Pancreas (tissue), 10 donors: ENCODE results near the gene ZIC2. TPM values are rescaled to one million over a fixed set of nuclear protein-coding genes. Genes with fewer than 3 reads are reported as not detected.
"Not testable (repeated sequence)": the region's sequence is repeated elsewhere in the genome, so short reads cannot be mapped to it uniquely, and the experiment has no call there.

Experiments
- ATAC-seq, 4 donors: fragments of 200-7000 bp; cut with Tn5 transposase; one replicate each; pipeline versions ENCODE4 v1.8.0 to v1.9.1; 2020; ENCODE audit warnings: mild to moderate bottlenecking in 4 of 4, moderate library complexity in 4 of 4
- DNase-seq, 6 donors: peaks; one replicate each; pipeline ENCODE4 v3.0.0-alpha.2; 2020
- FAIRE-seq: peaks from 2 replicates; lab custom pipeline; 2012; peaks lifted over from hg19 to GRCh38; lab: Jason Lieb, UNC
- H3K27ac ChIP-seq, 4 donors: fragments of 200-600 bp; sonication (generic); 1 replicate in 3 of 4; 2 replicates in 1 of 4; pipeline versions ENCODE4 v1.5.0 to v1.8.0; 2020
- H3K27me3 ChIP-seq, 4 donors: fragments of 200-600 bp; one replicate each; pipeline ENCODE4 v1.8.0; 2021
- H3K36me3 ChIP-seq, 3 donors: fragments of 200-600 bp; sonication (generic) in 1 of 3; one replicate each; pipeline versions ENCODE4 v1.5.0 to v1.8.0; 2020 to 2021
- H3K4me1 ChIP-seq, 3 donors: fragments of 200-600 bp; one replicate each; pipeline ENCODE4 v1.8.0; 2021
- H3K4me3 ChIP-seq, 4 donors: fragments of 200-600 bp; sonication (generic) in 2 of 4; one replicate each; pipeline versions ENCODE4 v1.5.0 to v1.8.0; 2020 to 2021
- H3K9me3 ChIP-seq, 4 donors: fragments of 200-600 bp; one replicate each; pipeline ENCODE4 v1.8.0; 2021
- WGBS, 2 donors: extraction: QIAGEN DNeasy Blood & Tissue Kit; methylation state at CpG; one replicate each; pipeline ENCODE4 v1.1.7; 2013; 5-methylcytosine and 5-hydroxymethylcytosine counted together
- intact Hi-C, 3 donors: fragments of 100-400 bp; cut with DNase I; formaldehyde crosslinking; loops; one replicate each; pipeline versions ENCODE4 v1.11.1 to v1.14.2; 2022
- polyA plus RNA-seq, 2 donors: library from polyadenylated mRNA; stranded (reverse); fragments of 200-250 nt; gene quantifications; one replicate each; pipeline ENCODE4 v1.2.3, GENCODE V29; 2013
- total RNA-seq, 6 donors: library from RNA; stranded (reverse); fragmentation: NEBNext Ultra II Directional in 4 of 6; extraction: Animal tissue kit (Norgen Biotek cat#: 25700) in 4 of 6; gene quantifications; one replicate each; pipeline versions ENCODE4 v1.2.1 to v1.2.4, GENCODE V29; 2021 to 2023
- TF ChIP-seq, protein P1 (sequence below), 4 donors: fragments of 200-600 bp; sonication (generic) in 3 of 4; IDR thresholded peaks; one replicate each; pipeline versions ENCODE4 v1.5.0 to v1.8.0; 2021; ENCODE audit warnings: antibody characterized with exemption in 4 of 4
- donor health status: healthy with polysubstance abuse.
- donor health status: DM: no; HTN: no; CAD: no; lungs with moderate emphysema.
- donor health status: DM: no; HTN: no; CAD: no.
- donor health status: control.
- donor health status: control.
- donor health status: Bipolar disorder and iron deficiency.
- donor health status: DM: yes; HTN: yes; CAD: no.
- donor health status: DM: no; HTN: no; CAD: no.
- donor health status: DM: no; HTN: no; CAD: no.
- donor health status: DM: yes; HTN: yes; CAD: no.

ZIC2 gene
- total and polyA plus RNA-seq, 8 donors = 0.47 TPM; not detected in 7

DNA sequence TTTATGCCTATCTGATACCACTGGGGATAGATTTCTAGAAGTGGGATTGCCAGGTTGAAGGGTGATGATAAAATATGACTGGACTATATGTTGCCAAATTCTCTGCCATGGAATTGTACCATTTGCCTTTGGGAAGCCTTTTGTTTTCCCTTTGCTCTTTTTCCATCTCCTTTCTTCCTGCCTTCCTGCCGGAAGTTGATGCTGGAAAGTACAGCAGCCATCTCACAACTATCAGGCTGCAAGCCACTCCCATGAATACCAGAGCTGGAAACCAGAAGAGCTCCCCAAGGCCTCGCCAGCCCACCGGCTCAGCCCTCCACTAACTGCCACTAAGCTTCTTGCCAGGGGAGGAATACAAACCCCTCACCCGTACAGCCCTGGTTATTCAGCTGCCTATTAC, 39.7 kb upstream of the ZIC2 start:
- Histone ChIP-seq H3K9me3 (no peaks in the 10 kb centered on the region), H3K27ac (no peak overlapping the region), H3K36me3 (no peaks in the 10 kb centered on the region), H3K27me3 (no peaks in the 10 kb centered on the region), H3K4me3 (no peak overlapping the region), H3K4me1 (no peaks in the 10 kb centered on the region)
- WGBS, 2 donors = 91 to 95% methylated on average over 4 of the region's 4 CpGs
- no peak for FAIRE-seq
- TF ChIP-seq, protein P1, sequence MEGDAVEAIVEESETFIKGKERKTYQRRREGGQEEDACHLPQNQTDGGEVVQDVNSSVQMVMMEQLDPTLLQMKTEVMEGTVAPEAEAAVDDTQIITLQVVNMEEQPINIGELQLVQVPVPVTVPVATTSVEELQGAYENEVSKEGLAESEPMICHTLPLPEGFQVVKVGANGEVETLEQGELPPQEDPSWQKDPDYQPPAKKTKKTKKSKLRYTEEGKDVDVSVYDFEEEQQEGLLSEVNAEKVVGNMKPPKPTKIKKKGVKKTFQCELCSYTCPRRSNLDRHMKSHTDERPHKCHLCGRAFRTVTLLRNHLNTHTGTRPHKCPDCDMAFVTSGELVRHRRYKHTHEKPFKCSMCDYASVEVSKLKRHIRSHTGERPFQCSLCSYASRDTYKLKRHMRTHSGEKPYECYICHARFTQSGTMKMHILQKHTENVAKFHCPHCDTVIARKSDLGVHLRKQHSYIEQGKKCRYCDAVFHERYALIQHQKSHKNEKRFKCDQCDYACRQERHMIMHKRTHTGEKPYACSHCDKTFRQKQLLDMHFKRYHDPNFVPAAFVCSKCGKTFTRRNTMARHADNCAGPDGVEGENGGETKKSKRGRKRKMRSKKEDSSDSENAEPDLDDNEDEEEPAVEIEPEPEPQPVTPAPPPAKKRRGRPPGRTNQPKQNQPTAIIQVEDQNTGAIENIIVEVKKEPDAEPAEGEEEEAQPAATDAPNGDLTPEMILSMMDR (IDR thresholded peaks at IDR 0.05) = no peak
- no peak for ATAC-seq
- intact Hi-C loops = no loop called here
- no peak for DNase-seq

DNA sequence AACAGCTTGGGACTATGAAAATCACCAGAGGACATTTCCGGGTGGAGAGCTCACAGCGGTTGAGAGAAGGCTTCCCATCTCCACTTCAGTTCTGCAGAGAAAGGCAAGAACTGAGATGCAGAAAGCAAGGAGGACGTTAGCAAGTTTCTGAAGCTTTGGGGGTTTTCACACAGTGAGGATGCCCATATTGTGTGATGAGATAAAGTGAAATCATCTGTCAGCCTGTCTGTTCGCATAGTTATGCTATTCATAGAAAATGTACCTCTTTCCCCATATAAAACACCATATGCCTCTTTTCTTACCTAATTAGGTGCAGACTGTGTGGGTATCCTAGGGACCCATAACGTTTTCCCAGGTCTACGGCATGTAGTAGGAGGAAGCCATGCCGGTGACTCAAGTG, 37.5 kb upstream of the ZIC2 start:
- DNase-seq (no peak), ATAC-seq (no peak), FAIRE-seq (no peak)
- H3K36me3 ChIP-seq = no peaks in the 10 kb centered on the region
- 73 to 77% methylated on average over 7 of the region's 7 CpGs for WGBS, 2 donors
- H3K27ac ChIP-seq = no peak overlapping the region
- intact Hi-C loops = no loop called here
- H3K4me3 ChIP-seq = no peak overlapping the region
- H3K27me3 ChIP-seq = no peaks in the 10 kb centered on the region
- no peaks in the 10 kb centered on the region for H3K4me1 ChIP-seq
- no peaks in the 10 kb centered on the region for H3K9me3 ChIP-seq
- TF ChIP-seq, protein P1 (IDR thresholded peaks at IDR 0.05) = no peak

DNA sequence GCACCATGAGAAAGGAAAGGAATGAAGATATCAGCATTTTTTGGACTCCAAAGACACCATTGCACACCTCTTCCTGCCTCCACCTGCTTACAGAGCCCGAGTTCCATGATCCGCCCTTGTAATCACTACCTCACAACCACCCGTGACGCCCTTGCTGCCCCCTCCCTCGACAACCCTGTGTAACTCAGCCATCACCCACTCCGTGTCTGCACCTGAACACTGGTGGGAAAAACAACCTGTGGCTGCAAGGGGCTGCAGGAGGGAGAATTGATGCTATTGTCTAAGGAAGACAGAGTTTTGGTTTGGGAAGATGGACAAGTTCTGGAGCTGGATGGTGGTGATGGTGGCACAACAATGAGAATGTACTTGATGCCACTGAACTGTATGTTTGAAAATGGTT, 37.0 kb upstream of the ZIC2 start:
- intact Hi-C loops = no loop called here
- DNase-seq (no peak), FAIRE-seq (no peak), ATAC-seq (no peak)
- no peak overlapping the region for H3K27ac ChIP-seq
- whole genome bisulfite sequencing, 2 donors = 67 to 85% methylated on average over 6 of the region's 6 CpGs
- no peaks in the 10 kb centered on the region for H3K27me3 ChIP-seq
- H3K36me3 ChIP-seq = no peaks in the 10 kb centered on the region
- H3K4me3 ChIP-seq = no peak overlapping the region
- no peaks in the 10 kb centered on the region for H3K9me3 ChIP-seq
- no peaks in the 10 kb centered on the region for H3K4me1 ChIP-seq
- TF ChIP-seq, protein P1 (IDR thresholded peaks at IDR 0.05) = no peak

DNA sequence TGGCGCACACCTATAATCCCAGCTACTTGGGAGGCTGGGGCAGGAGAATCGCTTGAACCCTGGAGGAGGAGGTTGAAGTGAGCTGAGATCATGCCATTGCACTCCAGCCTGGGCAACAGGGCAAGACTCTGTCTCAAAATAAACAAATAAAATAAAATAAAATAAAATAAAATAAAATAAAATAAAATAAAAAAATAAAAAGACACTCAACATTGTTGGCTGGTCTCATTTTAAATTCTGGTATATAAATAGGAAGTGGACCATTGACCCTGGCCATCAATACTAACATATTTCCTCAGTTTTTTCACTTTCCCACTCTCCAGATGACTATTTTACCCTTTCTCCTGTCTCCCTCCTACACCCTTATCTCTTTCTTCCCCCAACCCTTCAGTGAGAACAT, 36.1 kb upstream of the ZIC2 start:
- H3K4me1 ChIP-seq, H3K27ac ChIP-seq, FAIRE-seq, H3K27me3 ChIP-seq, H3K36me3 ChIP-seq, H3K4me3 ChIP-seq, H3K9me3 ChIP-seq, ATAC-seq, DNase-seq, intact Hi-C loops: not testable (repeated sequence)
- 90 to 100% methylated on average over 2 of the region's 2 CpGs for WGBS, 2 donors

DNA sequence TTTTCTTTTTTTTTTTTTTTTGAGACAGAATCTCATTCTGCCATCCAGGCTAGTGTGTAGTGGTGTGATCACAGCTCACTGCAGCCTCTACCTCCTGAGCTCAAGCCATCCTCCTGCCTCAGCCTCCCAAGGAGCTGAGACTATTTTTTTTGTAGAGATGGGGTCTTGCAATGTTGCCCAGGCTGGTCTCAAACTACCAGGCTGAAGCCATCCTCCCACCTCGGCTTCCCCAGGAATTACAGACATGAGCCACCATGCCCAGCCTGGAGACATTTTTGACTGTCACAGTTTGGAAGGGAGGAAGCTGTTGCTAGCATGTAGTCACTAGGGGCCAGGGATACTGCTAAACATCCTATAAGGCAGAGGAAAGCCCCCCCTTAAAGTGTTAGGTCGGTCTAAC, 33.9 kb upstream of the ZIC2 start:
- no peak overlapping the region for H3K27ac ChIP-seq
- 68 to 69% methylated on average over 2 of the region's 2 CpGs for WGBS, 2 donors
- intact Hi-C loops = no loop called here

More for the DNA sequence above, 33.9 kb upstream of the ZIC2 start:
- H3K36me3 ChIP-seq = no peaks in the 10 kb centered on the region
- no peaks in the 10 kb centered on the region for H3K27me3 ChIP-seq
- no peaks in the 10 kb centered on the region for H3K9me3 ChIP-seq
- H3K4me1 ChIP-seq = no peaks in the 10 kb centered on the region
- TF ChIP-seq, protein P1 (IDR thresholded peaks at IDR 0.05) = no peak
- no peak overlapping the region for H3K4me3 ChIP-seq
- no peak for ATAC-seq
- no peak for FAIRE-seq
- no peak for DNase-seq
